HCT116 (cell line): ENCODE results near the gene CAMKMT. TPM values are rescaled to one million over a fixed set of nuclear protein-coding genes. Genes with fewer than 3 reads are reported as not detected.

Experiments
- ATAC-seq: fragments of 200-7000 bp; cut with Tn5 transposase; 2 replicates; pipeline ENCODE4 v1.9.1; 2020; ENCODE audit warnings: mild to moderate bottlenecking, moderate library complexity
- BruUV-seq: library from RNA; stranded (reverse); fragments of 400-500 nt; replicated peaks from 2 replicates; lab custom pipeline; 2021; lab: Mats Ljungman, UMichigan
- CTCF ChIA-PET: fragments of 300-600 bp; sonication (Branson Sonifier 250); formaldehyde crosslinking; loops from one replicate; lab custom pipeline; 2021; ENCODE audit warnings: antibody characterized with exemption; lab: Charles Lee
- POLR2A ChIA-PET: fragments of 300-600, 350-600 bp; sonication (Branson Sonifier 250); formaldehyde crosslinking; loops from one replicate; lab custom pipeline; 2021; ENCODE audit warnings: antibody characterized with exemption; lab: Charles Lee
- RAD21 ChIA-PET, 2 experiments: fragments of 300-600 bp; sonication (Branson Sonifier 250); formaldehyde crosslinking; loops; one replicate each; lab custom pipeline; 2023; ENCODE audit warnings: low total read pairs in 2 of 2; ENCODE audit not compliant: uncharacterized antibody in 2 of 2, unreplicated experiment in 2 of 2, low non-redundant PET in 1 of 2; lab: Charles Lee
- DNase-seq: peaks from one replicate; pipeline ENCODE4 v3.0.0-alpha.2; 2010; ENCODE audit warnings: low read depth, low spot score
- H2AFZ ChIP-seq: fragments of 200-600 bp; shearing (Covaris generic), sonication (generic); 2 replicates; pipeline ENCODE4 v1.6.1; 2017; ENCODE audit warnings: low read depth, mixed run types, mixed read lengths, antibody characterized with exemption, low read length; ENCODE audit not compliant: poor library complexity, severe bottlenecking
- H3K27ac ChIP-seq: 2 replicates; pipeline ENCODE4 v1.5.1; 2012; ENCODE audit warnings: low read depth, low read length
- H3K27me3 ChIP-seq: fragments of 200-600 bp; sonication (generic); 2 replicates; pipeline ENCODE4 v1.6.1; 2016; ENCODE audit warnings: mixed run types, low read length, mixed read lengths; ENCODE audit not compliant: insufficient read depth
- H3K36me3 ChIP-seq, 2 experiments: fragments of 200-500 bp in 1 of 2; fragments of 200-600 bp in 1 of 2; sonication (Bioruptor generic) in 1 of 2; sonication (generic) in 1 of 2; 2 replicates each; pipeline versions ENCODE4 v1.5.1 to v1.6.1; 2014 to 2016; ENCODE audit warnings: low read length in 2 of 2, inconsistent platforms in 1 of 2, mixed read lengths in 1 of 2, mixed run types in 1 of 2; ENCODE audit not compliant: insufficient read depth in 2 of 2, control insufficient read depth in 1 of 2
- H3K4me1 ChIP-seq, 2 experiments: fragments of 200-600 bp in 1 of 2; sonication (generic) in 1 of 2; 2 replicates each; pipeline versions ENCODE4 v1.5.1 to v1.6.1; 2012 to 2017; ENCODE audit warnings: low read length in 2 of 2, inconsistent platforms in 1 of 2, mild to moderate bottlenecking in 1 of 2, mixed read lengths in 1 of 2, mixed run types in 1 of 2, moderate library complexity in 1 of 2; ENCODE audit not compliant: insufficient read depth in 2 of 2, control insufficient read depth in 1 of 2
- H3K4me2 ChIP-seq: fragments of 200-600 bp; sonication (generic); 2 replicates; pipeline ENCODE4 v1.6.1; 2017; ENCODE audit warnings: mixed run types, low read length, mixed read lengths
- H3K4me3 ChIP-seq, 2 experiments: fragments of 200-600 bp in 1 of 2; sonication (generic) in 1 of 2; replicated peaks in 1 of 2; 2 replicates each; pipeline ENCODE4 v1.5.1; 2011 to 2016; ENCODE audit warnings: low read length in 2 of 2, control low read depth in 1 of 2, low read depth in 1 of 2, mild to moderate bottlenecking in 1 of 2, mixed read lengths in 1 of 2, mixed run types in 1 of 2
- H3K79me2 ChIP-seq: fragments of 200-600 bp; sonication (generic); 2 replicates; pipeline ENCODE4 v1.6.1; 2017; ENCODE audit warnings: mild to moderate bottlenecking, mixed run types, low read length, moderate library complexity, mixed read lengths; ENCODE audit not compliant: insufficient read depth
- H3K9ac ChIP-seq: fragments of 200-600 bp; sonication (generic); 2 replicates; pipeline ENCODE4 v1.6.1; 2016; ENCODE audit warnings: low read length, mixed read lengths
- H3K9me2 ChIP-seq: fragments of 200-600 bp; sonication (generic), shearing (Covaris generic); 2 replicates; pipeline ENCODE4 v1.6.1; 2017; ENCODE audit warnings: mixed run types, mild to moderate bottlenecking, moderate library complexity; ENCODE audit not compliant: insufficient read depth
- H3K9me3 ChIP-seq, 2 experiments: fragments of 200-500 bp in 1 of 2; fragments of 200-600 bp in 1 of 2; sonication (Bioruptor generic) in 1 of 2; sonication (generic) in 1 of 2; 2 replicates each; pipeline ENCODE4 v1.6.1; 2014 to 2017; ENCODE audit warnings: low read length in 2 of 2, mixed read lengths in 2 of 2, inconsistent platforms in 1 of 2, low read depth in 1 of 2, mild to moderate bottlenecking in 1 of 2, mixed run types in 1 of 2, moderate library complexity in 1 of 2; ENCODE audit not compliant: control insufficient read depth in 1 of 2, insufficient read depth in 1 of 2
- H4K20me1 ChIP-seq: fragments of 200-600 bp; sonication (generic), shearing (Covaris generic); 2 replicates; pipeline ENCODE4 v1.6.1; 2017; ENCODE audit warnings: mixed run types, mild to moderate bottlenecking, moderate library complexity; ENCODE audit not compliant: insufficient read depth
- CBX3 ChIP-seq: IDR thresholded peaks from 2 replicates; pipeline ENCODE4 v1.6.1; 2012; ENCODE audit warnings: low read depth
- CEBPB ChIP-seq: IDR thresholded peaks from 2 replicates; pipeline ENCODE4 v1.6.1; 2012; ENCODE audit warnings: low read depth
- EGR1 ChIP-seq: IDR thresholded peaks from 2 replicates; pipeline ENCODE4 v1.6.1; 2012; ENCODE audit warnings: low read depth
- EZH2 ChIP-seq: fragments of 200-600 bp; sonication (generic); IDR thresholded peaks from 2 replicates; pipeline ENCODE4 v1.6.1; 2017; ENCODE audit warnings: antibody characterized with exemption, mixed run types
- EZH2phosphoT487 ChIP-seq: fragments of 200-600 bp; IDR thresholded peaks from 2 replicates; pipeline ENCODE4 v1.6.1; 2018; ENCODE audit warnings: antibody characterized with exemption, borderline replicate concordance
- FOSL1 ChIP-seq: IDR thresholded peaks from 2 replicates; pipeline ENCODE4 v1.6.1; 2012; ENCODE audit warnings: low read depth
- JUND ChIP-seq: IDR thresholded peaks from 2 replicates; pipeline ENCODE4 v1.6.1; 2012
- POLR2A ChIP-seq: IDR thresholded peaks from 2 replicates; pipeline ENCODE4 v1.7.0; 2011; ENCODE audit warnings: borderline replicate concordance; ENCODE audit not compliant: insufficient read depth, insufficient read length; ENCODE audit errors: extremely low read depth
- POLR2AphosphoS5 ChIP-seq: IDR thresholded peaks from 2 replicates; pipeline ENCODE4 v1.6.1; 2011; ENCODE audit warnings: mild to moderate bottlenecking, low read depth, low read length, moderate library complexity
- RAD21 ChIP-seq: IDR thresholded peaks from 2 replicates; pipeline ENCODE4 v1.6.1; 2012; ENCODE audit warnings: low read depth, mild to moderate bottlenecking
- SIN3A ChIP-seq: IDR thresholded peaks from 2 replicates; pipeline ENCODE4 v1.6.1; 2012; ENCODE audit warnings: low read depth
- SRF ChIP-seq: IDR thresholded peaks from 2 replicates; pipeline ENCODE4 v1.6.1; 2012; ENCODE audit warnings: low read depth
- YY1 ChIP-seq: IDR thresholded peaks from 2 replicates; pipeline ENCODE4 v1.6.1; 2011; ENCODE audit warnings: low read length, low read depth, moderate library complexity, mild to moderate bottlenecking; ENCODE audit not compliant: insufficient replicate concordance; ENCODE audit errors: extremely low read depth
- ZFX ChIP-seq: fragments of 450-650 bp; IDR thresholded peaks from 2 replicates; pipeline ENCODE4 v1.6.1; 2017
- ZNF274 ChIP-seq: fragments of 200-500 bp; sonication (Bioruptor generic); IDR thresholded peaks from 2 replicates; pipeline ENCODE4 v1.6.1; 2014; ENCODE audit warnings: mild to moderate bottlenecking, low read depth, low read length, inconsistent platforms
- intact Hi-C: fragments of 100-400 bp; cut with micrococcal nuclease; formaldehyde crosslinking; loops from 2 replicates; pipeline ENCODE4 v1.10.0; 2022
- total RNA-seq: library from RNA; stranded (reverse); gene quantifications from one replicate; pipeline ENCODE4 v1.2.1, GENCODE V29; 2021; ENCODE audit not compliant: unreplicated experiment
- TF ChIP-seq, protein P1 (sequence below): IDR thresholded peaks from 2 replicates; pipeline ENCODE4 v1.6.1; 2012
- TF ChIP-seq, protein P2 (sequence below): IDR thresholded peaks from 2 replicates; pipeline ENCODE4 v1.6.1; 2011; ENCODE audit warnings: mild to moderate bottlenecking, low read length, moderate library complexity; ENCODE audit not compliant: insufficient replicate concordance; ENCODE audit errors: extremely low read depth
- TF ChIP-seq, protein P3 (sequence below), 3 experiments: fragments of 200-600 bp in 1 of 3; sonication (generic) in 1 of 3; IDR thresholded peaks in 2 of 3; conservative IDR thresholded peaks in 1 of 3; 2 replicates each; pipeline ENCODE4 v1.5.1; 2012 to 2017; ENCODE audit warnings: low read depth in 2 of 3, low read length in 2 of 3, antibody characterized with exemption in 1 of 3, borderline replicate concordance in 1 of 3, control low read depth in 1 of 3, mild to moderate bottlenecking in 1 of 3, mixed read lengths in 1 of 3, mixed run types in 1 of 3, moderate library complexity in 1 of 3; ENCODE audit not compliant: insufficient read depth in 1 of 3
- TF ChIP-seq, protein P4 (sequence below): IDR thresholded peaks from 2 replicates; pipeline ENCODE4 v1.6.1; 2012; ENCODE audit warnings: low read depth
- TF ChIP-seq, protein P5 (sequence below): IDR thresholded peaks from 2 replicates; pipeline ENCODE4 v1.6.1; 2012

Gene CAMKMT
- total RNA-seq, 1 experiment from 2014 or later: 10.6 TPM

- Histone ChIP-seq H3K27me3 (no peaks in the 10 kb centered on the region), H3K9me3 (no peaks in the 10 kb centered on the region), H3K9me2 (no peaks in the 10 kb centered on the region), H3K27ac (no peak overlapping the region), H2AFZ (no peak overlapping the region), H3K4me1 (no peaks in the 10 kb centered on the region), H4K20me1 (no peaks in the 10 kb centered on the region), H3K9ac (no peak overlapping the region), H3K4me3 (no peak overlapping the region), H3K36me3 (no peaks in the 10 kb centered on the region), H3K4me2 (no peak overlapping the region), H3K79me2 (no peaks in the 10 kb centered on the region)
- BruUV-seq: no TSS peak
- no peak for TF ChIP-seq CEBPB
- no peak for TF ChIP-seq CBX3
- no peak for TF ChIP-seq POLR2AphosphoS5
- no peak for TF ChIP-seq YY1
- TF ChIP-seq ZNF274: no peak
- TF ChIP-seq SRF: no peak
- TF ChIP-seq EZH2: no peak
- TF ChIP-seq SIN3A: no peak
- no peak for TF ChIP-seq EZH2phosphoT487
- no peak for TF ChIP-seq FOSL1
- TF ChIP-seq, protein P1, sequence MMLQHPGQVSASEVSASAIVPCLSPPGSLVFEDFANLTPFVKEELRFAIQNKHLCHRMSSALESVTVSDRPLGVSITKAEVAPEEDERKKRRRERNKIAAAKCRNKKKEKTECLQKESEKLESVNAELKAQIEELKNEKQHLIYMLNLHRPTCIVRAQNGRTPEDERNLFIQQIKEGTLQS: no peak
- TF ChIP-seq RAD21: no peak
- TF ChIP-seq POLR2A: no peak
- TF ChIP-seq JUND: no peak
- TF ChIP-seq, protein P2, sequence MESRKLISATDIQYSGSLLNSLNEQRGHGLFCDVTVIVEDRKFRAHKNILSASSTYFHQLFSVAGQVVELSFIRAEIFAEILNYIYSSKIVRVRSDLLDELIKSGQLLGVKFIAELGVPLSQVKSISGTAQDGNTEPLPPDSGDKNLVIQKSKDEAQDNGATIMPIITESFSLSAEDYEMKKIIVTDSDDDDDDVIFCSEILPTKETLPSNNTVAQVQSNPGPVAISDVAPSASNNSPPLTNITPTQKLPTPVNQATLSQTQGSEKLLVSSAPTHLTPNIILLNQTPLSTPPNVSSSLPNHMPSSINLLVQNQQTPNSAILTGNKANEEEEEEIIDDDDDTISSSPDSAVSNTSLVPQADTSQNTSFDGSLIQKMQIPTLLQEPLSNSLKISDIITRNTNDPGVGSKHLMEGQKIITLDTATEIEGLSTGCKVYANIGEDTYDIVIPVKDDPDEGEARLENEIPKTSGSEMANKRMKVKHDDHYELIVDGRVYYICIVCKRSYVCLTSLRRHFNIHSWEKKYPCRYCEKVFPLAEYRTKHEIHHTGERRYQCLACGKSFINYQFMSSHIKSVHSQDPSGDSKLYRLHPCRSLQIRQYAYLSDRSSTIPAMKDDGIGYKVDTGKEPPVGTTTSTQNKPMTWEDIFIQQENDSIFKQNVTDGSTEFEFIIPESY: no peak
- no peak for TF ChIP-seq ZFX
- TF ChIP-seq EGR1: no peak
- TF ChIP-seq, protein P3, sequence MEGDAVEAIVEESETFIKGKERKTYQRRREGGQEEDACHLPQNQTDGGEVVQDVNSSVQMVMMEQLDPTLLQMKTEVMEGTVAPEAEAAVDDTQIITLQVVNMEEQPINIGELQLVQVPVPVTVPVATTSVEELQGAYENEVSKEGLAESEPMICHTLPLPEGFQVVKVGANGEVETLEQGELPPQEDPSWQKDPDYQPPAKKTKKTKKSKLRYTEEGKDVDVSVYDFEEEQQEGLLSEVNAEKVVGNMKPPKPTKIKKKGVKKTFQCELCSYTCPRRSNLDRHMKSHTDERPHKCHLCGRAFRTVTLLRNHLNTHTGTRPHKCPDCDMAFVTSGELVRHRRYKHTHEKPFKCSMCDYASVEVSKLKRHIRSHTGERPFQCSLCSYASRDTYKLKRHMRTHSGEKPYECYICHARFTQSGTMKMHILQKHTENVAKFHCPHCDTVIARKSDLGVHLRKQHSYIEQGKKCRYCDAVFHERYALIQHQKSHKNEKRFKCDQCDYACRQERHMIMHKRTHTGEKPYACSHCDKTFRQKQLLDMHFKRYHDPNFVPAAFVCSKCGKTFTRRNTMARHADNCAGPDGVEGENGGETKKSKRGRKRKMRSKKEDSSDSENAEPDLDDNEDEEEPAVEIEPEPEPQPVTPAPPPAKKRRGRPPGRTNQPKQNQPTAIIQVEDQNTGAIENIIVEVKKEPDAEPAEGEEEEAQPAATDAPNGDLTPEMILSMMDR (IDR thresholded peaks at IDR 0.05 in 2 of 3, conservative IDR thresholded peaks at IDR 0.05 in 1 of 3; ENCODE audit: borderline replicate concordance in 1 of 3, insufficient read depth in 1 of 3, low read depth in 2 of 3, low read length in 2 of 3): no peak
- TF ChIP-seq, protein P4, sequence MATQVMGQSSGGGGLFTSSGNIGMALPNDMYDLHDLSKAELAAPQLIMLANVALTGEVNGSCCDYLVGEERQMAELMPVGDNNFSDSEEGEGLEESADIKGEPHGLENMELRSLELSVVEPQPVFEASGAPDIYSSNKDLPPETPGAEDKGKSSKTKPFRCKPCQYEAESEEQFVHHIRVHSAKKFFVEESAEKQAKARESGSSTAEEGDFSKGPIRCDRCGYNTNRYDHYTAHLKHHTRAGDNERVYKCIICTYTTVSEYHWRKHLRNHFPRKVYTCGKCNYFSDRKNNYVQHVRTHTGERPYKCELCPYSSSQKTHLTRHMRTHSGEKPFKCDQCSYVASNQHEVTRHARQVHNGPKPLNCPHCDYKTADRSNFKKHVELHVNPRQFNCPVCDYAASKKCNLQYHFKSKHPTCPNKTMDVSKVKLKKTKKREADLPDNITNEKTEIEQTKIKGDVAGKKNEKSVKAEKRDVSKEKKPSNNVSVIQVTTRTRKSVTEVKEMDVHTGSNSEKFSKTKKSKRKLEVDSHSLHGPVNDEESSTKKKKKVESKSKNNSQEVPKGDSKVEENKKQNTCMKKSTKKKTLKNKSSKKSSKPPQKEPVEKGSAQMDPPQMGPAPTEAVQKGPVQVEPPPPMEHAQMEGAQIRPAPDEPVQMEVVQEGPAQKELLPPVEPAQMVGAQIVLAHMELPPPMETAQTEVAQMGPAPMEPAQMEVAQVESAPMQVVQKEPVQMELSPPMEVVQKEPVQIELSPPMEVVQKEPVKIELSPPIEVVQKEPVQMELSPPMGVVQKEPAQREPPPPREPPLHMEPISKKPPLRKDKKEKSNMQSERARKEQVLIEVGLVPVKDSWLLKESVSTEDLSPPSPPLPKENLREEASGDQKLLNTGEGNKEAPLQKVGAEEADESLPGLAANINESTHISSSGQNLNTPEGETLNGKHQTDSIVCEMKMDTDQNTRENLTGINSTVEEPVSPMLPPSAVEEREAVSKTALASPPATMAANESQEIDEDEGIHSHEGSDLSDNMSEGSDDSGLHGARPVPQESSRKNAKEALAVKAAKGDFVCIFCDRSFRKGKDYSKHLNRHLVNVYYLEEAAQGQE: no peak
- TF ChIP-seq, protein P5, sequence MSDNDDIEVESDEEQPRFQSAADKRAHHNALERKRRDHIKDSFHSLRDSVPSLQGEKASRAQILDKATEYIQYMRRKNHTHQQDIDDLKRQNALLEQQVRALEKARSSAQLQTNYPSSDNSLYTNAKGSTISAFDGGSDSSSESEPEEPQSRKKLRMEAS: no peak
- ChIA-PET RAD21 (no interaction called here), CTCF (interaction anchor here (1.2 kb wide), 1 partner anchor 83 kb away, joined by 3 read pairs; no protein-coding TSS in a partner anchor), POLR2A (no interaction called here)
- ATAC-seq (no peak), DNase-seq (no peak)
- intact Hi-C loops: no loop called here
Observed at GRCh38 chr2:44562737-44563136, 201.0 kb downstream of the CAMKMT start.
